ENCODE results near the gene FAM170B. TPM values are rescaled to one million over a fixed set of nuclear protein-coding genes. Genes with fewer than 3 reads are reported as not detected.

FAM170B gene
- total and polyA plus RNA-seq, 9 of the 15 experiments (the other 6 are each of a cell fraction or from before 2014, with no cell fraction given), result 0.11 to 0.21 TPM; not detected in 7

GRCh38 chr10:49177391-49178355 is 43.9 kb upstream of the FAM170B start (continued):
- TF ChIP-seq ZNF592 (IDR thresholded peaks at IDR 0.05) (peak; percentile 98), CC2D1A (IDR thresholded peaks at IDR 0.05) (no peak), NBN (IDR thresholded peaks at IDR 0.05; ENCODE audit: low read depth) (no peak), ZNF165 (CRISPR knock-in tag; IDR thresholded peaks at IDR 0.05; ENCODE audit: borderline replicate concordance) (no peak), SETDB1 (IDR thresholded peaks at IDR 0.05; ENCODE audit: low read length) (no peak), ZNF197 (CRISPR knock-in tag; IDR thresholded peaks at IDR 0.05; ENCODE audit: low read depth) (peak; percentile 76; the same call in 1 of the 2 replicates), ARID1B (IDR thresholded peaks at IDR 0.05) (peak; percentile 68), HDAC2 (IDR thresholded peaks at IDR 0.05) (0 out of 2 replicates have a peak, but pooled peaks have one; percentile 21), ZNF354B (CRISPR knock-in tag; IDR thresholded peaks at IDR 0.05) (no peak), CEBPB (tag; IDR thresholded peaks at IDR 0.05) (peak; percentile 66), ELF2 (CRISPR knock-in tag; IDR thresholded peaks at IDR 0.05) (no peak), BHLHE40 (IDR thresholded peaks at IDR 0.05; ENCODE audit: low read length) (0 out of 2 replicates have a peak, but pooled peaks have one; percentile 28), ZNF311 (CRISPR knock-in tag; IDR thresholded peaks at IDR 0.05) (peak; percentile 75; the same call in 1 of the 2 replicates), UBTF (IDR thresholded peaks at IDR 0.05; ENCODE audit: borderline replicate concordance in 1 of 2, low read depth in 2 of 2, low read length in 2 of 2) (no peak), ZNF655 (CRISPR knock-in tag; IDR thresholded peaks at IDR 0.05) (no peak), SAFB2 (IDR thresholded peaks at IDR 0.05; ENCODE audit: borderline replicate concordance, low read depth, low read length, severe bottlenecking) (no peak), ZEB2 (IDR thresholded peaks at IDR 0.05) (0 out of 2 replicates have a peak, but pooled peaks have one; percentile 21), ZNF584 (CRISPR knock-in tag; IDR thresholded peaks at IDR 0.05; ENCODE audit: low read depth) (peak; percentile 80; the same call in 1 of the 2 replicates), PHF21A (IDR thresholded peaks at IDR 0.05; ENCODE audit: borderline replicate concordance, low read depth) (no peak), RBBP5 (IDR thresholded peaks at IDR 0.05; ENCODE audit: borderline replicate concordance, insufficient read depth, low read length, poor library complexity, severe bottlenecking) (peak; percentile 27), BRD4 (IDR thresholded peaks at IDR 0.05) (no peak)

Measured in K562 (cell line).